HepG2 (cell line): Measurements from ENCODE around the gene MIEF2. TPM values are rescaled to one million over a fixed set of nuclear protein-coding genes. Genes with fewer than 3 reads are reported as not detected.

Source experiments
- FOXK1 ChIP-seq: sonication (generic); formaldehyde crosslinking; IDR thresholded peaks from 2 replicates; pipeline ENCODE4 v1.4.0; 2020; ENCODE audit warnings: low read depth, missing genetic modification reagents, borderline replicate concordance
- GATAD2A ChIP-seq: IDR thresholded peaks from 2 replicates; pipeline ENCODE4 v1.6.1; 2016
- KAT7 ChIP-seq: IDR thresholded peaks from 2 replicates; pipeline ENCODE4 v1.6.1; 2018; ENCODE audit warnings: borderline replicate concordance, missing compliant biosample characterization
- MEF2D ChIP-seq: sonication (generic); formaldehyde crosslinking; IDR thresholded peaks from 2 replicates; pipeline ENCODE4 v1.5.1; 2020; ENCODE audit warnings: mild to moderate bottlenecking, missing genetic modification reagents
- NCOA2 ChIP-seq: sonication (generic); formaldehyde crosslinking; IDR thresholded peaks from 2 replicates; pipeline ENCODE4 v1.8.0; 2022; ENCODE audit warnings: inconsistent platforms
- NFKB2 ChIP-seq: sonication (generic); formaldehyde crosslinking; IDR thresholded peaks from 2 replicates; pipeline ENCODE4 v1.4.0; 2020; ENCODE audit warnings: missing genetic modification reagents, borderline replicate concordance
- PITX1 ChIP-seq: sonication (generic); formaldehyde crosslinking; IDR thresholded peaks from 2 replicates; pipeline ENCODE4 v1.5.1; 2020; ENCODE audit warnings: mild to moderate bottlenecking, missing genetic modification reagents
- RAD21 ChIP-seq: fragments of 450-650 bp; formaldehyde crosslinking; IDR thresholded peaks from 2 replicates; pipeline ENCODE4 v1.5.0; 2020; ENCODE audit warnings: mild to moderate bottlenecking
- SAP130 ChIP-seq: IDR thresholded peaks from 2 replicates; pipeline ENCODE4 v1.6.1; 2016; ENCODE audit warnings: low read depth
- SMAD3 ChIP-seq: sonication (generic); formaldehyde crosslinking; IDR thresholded peaks from 2 replicates; pipeline ENCODE4 v1.4.0; 2020; ENCODE audit warnings: missing genetic modification reagents
- ZNF251 ChIP-seq: sonication (generic); formaldehyde crosslinking; IDR thresholded peaks from 2 replicates; pipeline ENCODE4 v1.9.0; 2021; ENCODE audit warnings: mild to moderate bottlenecking, missing genetic modification reagents
- ZNF343 ChIP-seq: sonication (generic); formaldehyde crosslinking; IDR thresholded peaks from 2 replicates; pipeline ENCODE4 v1.4.0; 2020; ENCODE audit warnings: mild to moderate bottlenecking, missing genetic modification reagents
- ZNF431 ChIP-seq: sonication (generic); formaldehyde crosslinking; IDR thresholded peaks from 2 replicates; pipeline ENCODE4 v1.9.0; 2022; ENCODE audit warnings: missing genetic modification reagents, low read depth, mild to moderate bottlenecking, borderline replicate concordance
- ZNF761 ChIP-seq: sonication (generic); formaldehyde crosslinking; conservative IDR thresholded peaks from 2 replicates; pipeline ENCODE4 v1.4.0; 2020; ENCODE audit warnings: mild to moderate bottlenecking, missing genetic modification reagents
- polyA plus RNA-seq, 8 experiments: library from polyadenylated mRNA; depleted of rRNA in 3 of 8; stranded (reverse) in 7 of 8; unstranded in 1 of 8; fragments of >200 nt; fragmentation: Illumina TruSeq in 4 of 8; extraction: Trizol in 4 of 8; gene quantifications; 2 replicates each; pipeline versions ENCODE4 v1.2.1 to v1.2.3, GENCODE V29; 2011 to 2016; ENCODE audit warnings: low read depth in 4 of 8, missing spikeins in 1 of 8, mixed read lengths in 1 of 8; ENCODE audit not compliant: insufficient read depth in 1 of 8
- total RNA-seq, 5 experiments: library from RNA; depleted of rRNA; stranded (reverse); fragments of >200 nt; fragmentation: Illumina TruSeq; extraction: Trizol; gene quantifications; 2 replicates each; pipeline ENCODE4 v1.2.3, GENCODE V29; 2016; ENCODE audit warnings: low read depth in 1 of 5
- TF ChIP-seq, protein P1 (sequence below): sonication (generic); formaldehyde crosslinking; IDR thresholded peaks from 2 replicates; pipeline ENCODE4 v1.4.0; 2020; ENCODE audit warnings: mild to moderate bottlenecking, missing genetic modification reagents
- TF ChIP-seq, protein P2 (sequence below): sonication (generic); formaldehyde crosslinking; IDR thresholded peaks from 2 replicates; pipeline ENCODE4 v1.4.0; 2020; ENCODE audit warnings: low read depth, missing genetic modification reagents
- TF ChIP-seq, protein P3 (sequence below): sonication (generic); formaldehyde crosslinking; IDR thresholded peaks from 2 replicates; pipeline ENCODE4 v1.4.0; 2020; ENCODE audit warnings: missing genetic modification reagents
- TF ChIP-seq, protein P4 (sequence below): sonication (generic); formaldehyde crosslinking; IDR thresholded peaks from 2 replicates; pipeline ENCODE4 v1.4.0; 2020; ENCODE audit warnings: mild to moderate bottlenecking, missing genetic modification reagents, borderline replicate concordance

MIEF2 gene
- total and polyA plus RNA-seq, 2 of the 13 experiments (the other 11 are each of a cell fraction or from before 2014, with no cell fraction given) = 6.0 to 8.0 TPM

DNA sequence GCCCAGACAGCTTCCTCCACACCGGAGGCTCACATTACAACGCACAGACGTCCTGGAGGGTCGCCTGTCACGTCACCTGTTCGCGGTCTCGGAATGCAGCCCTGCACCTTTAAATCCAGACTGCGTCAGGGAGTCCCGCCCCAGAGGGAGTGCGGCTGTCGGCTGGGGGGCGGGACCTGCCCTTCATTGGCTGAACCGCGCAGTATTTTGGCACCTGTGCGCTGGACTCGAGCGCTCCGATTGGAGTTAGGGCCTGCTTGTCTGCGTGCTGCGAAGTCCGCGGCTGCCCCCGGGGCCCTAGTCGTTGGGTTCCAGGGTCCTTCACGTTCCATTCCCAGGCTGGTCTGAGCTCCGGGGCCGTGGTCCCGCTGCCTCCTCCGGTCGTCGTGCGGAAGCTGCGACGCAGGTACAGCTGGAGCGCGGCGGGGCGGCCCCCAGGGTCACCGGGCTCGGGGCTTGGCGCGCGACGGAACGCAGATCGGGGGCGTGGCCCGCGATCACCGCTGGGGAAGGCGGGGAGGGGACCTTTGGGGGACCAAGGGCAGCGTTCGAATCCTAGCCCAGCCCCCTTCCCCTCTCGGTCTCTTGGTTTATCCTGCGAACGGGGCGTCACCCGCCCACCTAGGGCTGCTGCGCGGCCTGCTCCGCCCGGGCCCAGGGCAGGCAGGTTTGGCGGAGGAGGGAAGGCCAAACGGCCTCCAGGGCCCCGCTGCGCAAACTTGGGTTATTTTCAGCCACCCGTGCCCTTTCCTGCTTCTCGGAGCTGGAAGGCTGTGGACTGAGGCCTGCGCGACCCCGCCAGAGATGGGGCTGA lies at the start of gene MIEF2 (continued):
- peak; percentile 13; the same call in 1 of the 2 replicates for TF ChIP-seq NFKB2
- peak; percentile 62; the same call in 1 of the 2 replicates for TF ChIP-seq ZNF343 (CRISPR knock-in tag)
- peak; percentile 25; the same call in 1 of the 2 replicates for TF ChIP-seq NCOA2 (CRISPR knock-in tag)
- TF ChIP-seq, protein P1, sequence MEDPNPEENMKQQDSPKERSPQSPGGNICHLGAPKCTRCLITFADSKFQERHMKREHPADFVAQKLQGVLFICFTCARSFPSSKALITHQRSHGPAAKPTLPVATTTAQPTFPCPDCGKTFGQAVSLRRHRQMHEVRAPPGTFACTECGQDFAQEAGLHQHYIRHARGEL (CRISPR knock-in tag) = no peak
- TF ChIP-seq PITX1 = peak; percentile 62
- no peak for TF ChIP-seq MEF2D (CRISPR knock-in tag)
- peak; percentile 41; the same call in 1 of the 2 replicates for TF ChIP-seq SMAD3
- 0 out of 2 replicates have a peak, but pooled peaks have one; percentile 14 for TF ChIP-seq FOXK1
- TF ChIP-seq ZNF251 (CRISPR knock-in tag) = 0 out of 2 replicates have a peak, but pooled peaks have one; percentile 91
- TF ChIP-seq ZNF431 (CRISPR knock-in tag) = no peak
- TF ChIP-seq, protein P2, sequence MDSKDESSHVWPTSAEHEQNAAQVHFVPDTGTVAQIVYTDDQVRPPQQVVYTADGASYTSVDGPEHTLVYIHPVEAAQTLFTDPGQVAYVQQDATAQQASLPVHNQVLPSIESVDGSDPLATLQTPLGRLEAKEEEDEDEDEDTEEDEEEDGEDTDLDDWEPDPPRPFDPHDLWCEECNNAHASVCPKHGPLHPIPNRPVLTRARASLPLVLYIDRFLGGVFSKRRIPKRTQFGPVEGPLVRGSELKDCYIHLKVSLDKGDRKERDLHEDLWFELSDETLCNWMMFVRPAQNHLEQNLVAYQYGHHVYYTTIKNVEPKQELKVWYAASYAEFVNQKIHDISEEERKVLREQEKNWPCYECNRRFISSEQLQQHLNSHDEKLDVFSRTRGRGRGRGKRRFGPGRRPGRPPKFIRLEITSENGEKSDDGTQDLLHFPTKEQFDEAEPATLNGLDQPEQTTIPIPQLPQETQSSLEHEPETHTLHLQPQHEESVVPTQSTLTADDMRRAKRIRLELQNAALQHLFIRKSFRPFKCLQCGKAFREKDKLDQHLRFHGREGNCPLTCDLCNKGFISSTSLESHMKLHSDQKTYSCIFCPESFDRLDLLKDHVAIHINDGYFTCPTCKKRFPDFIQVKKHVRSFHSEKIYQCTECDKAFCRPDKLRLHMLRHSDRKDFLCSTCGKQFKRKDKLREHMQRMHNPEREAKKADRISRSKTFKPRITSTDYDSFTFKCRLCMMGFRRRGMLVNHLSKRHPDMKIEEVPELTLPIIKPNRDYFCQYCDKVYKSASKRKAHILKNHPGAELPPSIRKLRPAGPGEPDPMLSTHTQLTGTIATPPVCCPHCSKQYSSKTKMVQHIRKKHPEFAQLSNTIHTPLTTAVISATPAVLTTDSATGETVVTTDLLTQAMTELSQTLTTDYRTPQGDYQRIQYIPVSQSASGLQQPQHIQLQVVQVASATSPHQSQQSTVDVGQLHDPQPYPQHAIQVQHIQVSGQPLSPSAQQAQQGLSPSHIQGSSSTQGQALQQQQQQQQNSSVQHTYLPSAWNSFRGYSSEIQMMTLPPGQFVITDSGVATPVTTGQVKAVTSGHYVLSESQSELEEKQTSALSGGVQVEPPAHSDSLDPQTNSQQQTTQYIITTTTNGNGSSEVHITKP (CRISPR knock-in tag) = peak; percentile 94
- TF ChIP-seq, protein P3, sequence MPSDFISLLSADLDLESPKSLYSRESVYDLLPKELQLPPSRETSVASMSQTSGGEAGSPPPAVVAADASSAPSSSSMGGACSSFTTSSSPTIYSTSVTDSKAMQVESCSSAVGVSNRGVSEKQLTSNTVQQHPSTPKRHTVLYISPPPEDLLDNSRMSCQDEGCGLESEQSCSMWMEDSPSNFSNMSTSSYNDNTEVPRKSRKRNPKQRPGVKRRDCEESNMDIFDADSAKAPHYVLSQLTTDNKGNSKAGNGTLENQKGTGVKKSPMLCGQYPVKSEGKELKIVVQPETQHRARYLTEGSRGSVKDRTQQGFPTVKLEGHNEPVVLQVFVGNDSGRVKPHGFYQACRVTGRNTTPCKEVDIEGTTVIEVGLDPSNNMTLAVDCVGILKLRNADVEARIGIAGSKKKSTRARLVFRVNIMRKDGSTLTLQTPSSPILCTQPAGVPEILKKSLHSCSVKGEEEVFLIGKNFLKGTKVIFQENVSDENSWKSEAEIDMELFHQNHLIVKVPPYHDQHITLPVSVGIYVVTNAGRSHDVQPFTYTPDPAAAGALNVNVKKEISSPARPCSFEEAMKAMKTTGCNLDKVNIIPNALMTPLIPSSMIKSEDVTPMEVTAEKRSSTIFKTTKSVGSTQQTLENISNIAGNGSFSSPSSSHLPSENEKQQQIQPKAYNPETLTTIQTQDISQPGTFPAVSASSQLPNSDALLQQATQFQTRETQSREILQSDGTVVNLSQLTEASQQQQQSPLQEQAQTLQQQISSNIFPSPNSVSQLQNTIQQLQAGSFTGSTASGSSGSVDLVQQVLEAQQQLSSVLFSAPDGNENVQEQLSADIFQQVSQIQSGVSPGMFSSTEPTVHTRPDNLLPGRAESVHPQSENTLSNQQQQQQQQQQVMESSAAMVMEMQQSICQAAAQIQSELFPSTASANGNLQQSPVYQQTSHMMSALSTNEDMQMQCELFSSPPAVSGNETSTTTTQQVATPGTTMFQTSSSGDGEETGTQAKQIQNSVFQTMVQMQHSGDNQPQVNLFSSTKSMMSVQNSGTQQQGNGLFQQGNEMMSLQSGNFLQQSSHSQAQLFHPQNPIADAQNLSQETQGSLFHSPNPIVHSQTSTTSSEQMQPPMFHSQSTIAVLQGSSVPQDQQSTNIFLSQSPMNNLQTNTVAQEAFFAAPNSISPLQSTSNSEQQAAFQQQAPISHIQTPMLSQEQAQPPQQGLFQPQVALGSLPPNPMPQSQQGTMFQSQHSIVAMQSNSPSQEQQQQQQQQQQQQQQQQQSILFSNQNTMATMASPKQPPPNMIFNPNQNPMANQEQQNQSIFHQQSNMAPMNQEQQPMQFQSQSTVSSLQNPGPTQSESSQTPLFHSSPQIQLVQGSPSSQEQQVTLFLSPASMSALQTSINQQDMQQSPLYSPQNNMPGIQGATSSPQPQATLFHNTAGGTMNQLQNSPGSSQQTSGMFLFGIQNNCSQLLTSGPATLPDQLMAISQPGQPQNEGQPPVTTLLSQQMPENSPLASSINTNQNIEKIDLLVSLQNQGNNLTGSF (CRISPR knock-in tag) = peak; percentile 42; the same call in 1 of the 2 replicates
- TF ChIP-seq GATAD2A (CRISPR knock-in tag) = no peak; the same call in 1 of the 2 replicates
- TF ChIP-seq KAT7 (CRISPR knock-in tag) = peak; percentile 53; the same call in 1 of the 2 replicates
- TF ChIP-seq SAP130 = peak; percentile 87
- TF ChIP-seq ZNF761 (CRISPR knock-in tag) = no peak
- TF ChIP-seq, protein P4, sequence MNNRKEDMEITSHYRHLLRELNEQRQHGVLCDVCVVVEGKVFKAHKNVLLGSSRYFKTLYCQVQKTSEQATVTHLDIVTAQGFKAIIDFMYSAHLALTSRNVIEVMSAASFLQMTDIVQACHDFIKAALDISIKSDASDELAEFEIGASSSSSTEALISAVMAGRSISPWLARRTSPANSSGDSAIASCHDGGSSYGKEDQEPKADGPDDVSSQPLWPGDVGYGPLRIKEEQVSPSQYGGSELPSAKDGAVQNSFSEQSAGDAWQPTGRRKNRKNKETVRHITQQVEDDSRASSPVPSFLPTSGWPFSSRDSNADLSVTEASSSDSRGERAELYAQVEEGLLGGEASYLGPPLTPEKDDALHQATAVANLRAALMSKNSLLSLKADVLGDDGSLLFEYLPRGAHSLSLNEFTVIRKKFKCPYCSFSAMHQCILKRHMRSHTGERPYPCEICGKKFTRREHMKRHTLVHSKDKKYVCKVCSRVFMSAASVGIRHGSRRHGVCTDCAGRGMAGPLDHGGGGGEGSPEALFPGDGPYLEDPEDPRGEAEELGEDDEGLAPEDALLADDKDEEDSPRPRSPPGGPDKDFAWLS = no peak
- peak; percentile 13; the same call in 1 of the 2 replicates for TF ChIP-seq RAD21 (CRISPR knock-in tag)
